ENCODE measurements around the gene TNIP3. TPM values are rescaled to one million over a fixed set of nuclear protein-coding genes. Genes with fewer than 3 reads are reported as not detected.

The TNIP3 gene
- total RNA-seq, 5 donors from 2014 or later (not counting 1 experiment from before 2014, with no cell fraction given): 1.2 to 2.0 (median 1.2) TPM

DNA sequence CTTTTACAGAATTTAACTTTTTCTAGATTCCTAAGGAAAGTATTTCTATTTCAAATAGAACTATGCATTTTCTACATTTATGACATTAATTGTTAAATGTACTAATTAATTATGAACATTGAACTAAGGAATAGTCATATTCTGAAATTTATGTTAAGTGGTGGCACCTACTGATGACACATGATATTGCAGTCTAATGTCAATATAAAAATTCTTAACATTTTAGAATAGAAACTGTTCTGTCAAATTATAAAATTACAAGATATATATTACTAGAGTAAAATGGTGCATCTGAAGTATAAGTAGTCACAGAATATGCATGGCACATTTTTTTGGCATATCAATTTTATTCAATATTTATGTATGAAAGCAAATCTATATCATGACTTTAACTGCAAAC is 51.6 kb downstream of the TNIP3 start:
- DNase-seq (peak in 1 of 35 experiments; percentile 26), ATAC-seq (replicated peaks in 1 of 4) (no peak)
- Histone ChIP-seq H3K4me1 (ENCODE audit: control insufficient read depth in 1 of 2, extremely low read depth in 1 of 2, insufficient read depth in 2 of 2, low read length in 2 of 2) (peaks cover 0 to 2% of the 10 kb centered on the region in 2 experiments), H3K27me3 (replicated peaks in 1 of 2; ENCODE audit: control insufficient read depth in 2 of 2, extremely low read depth in 1 of 2, insufficient read depth in 2 of 2, low read length in 1 of 2) (no peaks in the 10 kb centered on the region), H3K9me3 (no peaks in the 10 kb centered on the region), H3K36me3 (ENCODE audit: control insufficient read depth in 2 of 2, extremely low read depth in 1 of 2, insufficient read depth in 1 of 2, low read length in 1 of 2) (no peaks in the 10 kb centered on the region), H3K27ac (ENCODE audit: low read length) (no peak overlapping the region), H3K4me3 (ENCODE audit: control insufficient read depth in 1 of 2, extremely low read depth in 1 of 2, low read length in 1 of 2) (no peak overlapping the region)
- Mint-ChIP-seq H3K4me1 (peaks cover 6 to 14% (median 8%) of the 10 kb centered on the region in 3 donors), H3K27ac (no peak overlapping the region), H3K9me3 (no peaks in the 10 kb centered on the region), H3K36me3 (no peaks in the 10 kb centered on the region), H3K4me3 (no peak overlapping the region), H3K27me3 (no peaks in the 10 kb centered on the region)
- POLR2A ChIA-PET: no interaction called here
- CTCF ChIA-PET: interaction anchor here (0.6 to 1.3 kb wide), 3 partner anchors 27 to 846 kb away, joined by 3 to 4 read pairs (median 4); no protein-coding TSS in a partner anchor

- Mint-ChIP-seq H3K9me3 (no peaks in the 10 kb centered on the region), H3K27ac (no peak overlapping the region), H3K4me3 (no peak overlapping the region), H3K27me3 (no peaks in the 10 kb centered on the region), H3K36me3 (no peaks in the 10 kb centered on the region), H3K4me1 (peaks cover 2 to 5% (median 2%) of the 10 kb centered on the region in 3 donors)
- Histone ChIP-seq H3K36me3 (ENCODE audit: control insufficient read depth in 2 of 2, extremely low read depth in 1 of 2, insufficient read depth in 1 of 2, low read length in 1 of 2) (no peaks in the 10 kb centered on the region), H3K9me3 (no peaks in the 10 kb centered on the region), H3K27me3 (replicated peaks in 1 of 2; ENCODE audit: control insufficient read depth in 2 of 2, extremely low read depth in 1 of 2, insufficient read depth in 2 of 2, low read length in 1 of 2) (peaks cover 0 to 3% of the 10 kb centered on the region in 2 experiments), H3K4me3 (ENCODE audit: control insufficient read depth in 1 of 2, extremely low read depth in 1 of 2, low read length in 1 of 2) (no peak overlapping the region), H3K4me1 (ENCODE audit: control insufficient read depth in 1 of 2, extremely low read depth in 1 of 2, insufficient read depth in 2 of 2, low read length in 2 of 2) (peaks cover 0 to 5% of the 10 kb centered on the region in 2 experiments), H3K27ac (ENCODE audit: low read length) (no peak overlapping the region)
- ATAC-seq (replicated peaks in 1 of 4) (no peak), DNase-seq (no peak)
- ChIA-PET POLR2A (no interaction called here), CTCF (interaction anchor here (0.7 to 0.8 kb wide), 2 partner anchors 84 kb away, joined by 3 to 4 read pairs; no protein-coding TSS in a partner anchor)
- 90% methylated on average over 2 of the region's 2 CpGs for WGBS (ENCODE audit: insufficient coverage)
These were observed 55.6 kb downstream of the TNIP3 start for GRCh38 chr4:121108557-121108956.

- 97% methylated on average over 3 of the region's 4 CpGs for WGBS (ENCODE audit: insufficient coverage)
- ChIA-PET POLR2A (no interaction called here), CTCF (no interaction called here)
- no peak overlapping the region for H3K27ac ChIP-seq (ENCODE audit: low read length)
- no peaks in the 10 kb centered on the region for H3K36me3 ChIP-seq (ENCODE audit: control insufficient read depth in 2 of 2, extremely low read depth in 1 of 2, insufficient read depth in 1 of 2, low read length in 1 of 2)
- DNase-seq (no peak), ATAC-seq (replicated peaks in 1 of 4) (no peak)
- H3K9me3 ChIP-seq: no peaks in the 10 kb centered on the region
- Mint-ChIP-seq H3K4me3 (no peak overlapping the region), H3K36me3 (no peaks in the 10 kb centered on the region), H3K4me1 (peaks cover 0 to 5% (median 0%) of the 10 kb centered on the region in 3 donors), H3K9me3 (no peaks in the 10 kb centered on the region), H3K27ac (no peak overlapping the region), H3K27me3 (no peaks in the 10 kb centered on the region)
- H3K4me1 ChIP-seq (ENCODE audit: control insufficient read depth in 1 of 2, extremely low read depth in 1 of 2, insufficient read depth in 2 of 2, low read length in 2 of 2): peaks cover 0 to 5% of the 10 kb centered on the region in 2 experiments
- no peak overlapping the region for H3K4me3 ChIP-seq (ENCODE audit: control insufficient read depth in 1 of 2, extremely low read depth in 1 of 2, low read length in 1 of 2)
- peaks cover 0 to 3% of the 10 kb centered on the region in 2 experiments for H3K27me3 ChIP-seq (replicated peaks in 1 of 2; ENCODE audit: control insufficient read depth in 2 of 2, extremely low read depth in 1 of 2, insufficient read depth in 2 of 2, low read length in 1 of 2)
These were observed 56.6 kb downstream of the TNIP3 start for GRCh38 chr4:121107507-121107906.

DNA sequence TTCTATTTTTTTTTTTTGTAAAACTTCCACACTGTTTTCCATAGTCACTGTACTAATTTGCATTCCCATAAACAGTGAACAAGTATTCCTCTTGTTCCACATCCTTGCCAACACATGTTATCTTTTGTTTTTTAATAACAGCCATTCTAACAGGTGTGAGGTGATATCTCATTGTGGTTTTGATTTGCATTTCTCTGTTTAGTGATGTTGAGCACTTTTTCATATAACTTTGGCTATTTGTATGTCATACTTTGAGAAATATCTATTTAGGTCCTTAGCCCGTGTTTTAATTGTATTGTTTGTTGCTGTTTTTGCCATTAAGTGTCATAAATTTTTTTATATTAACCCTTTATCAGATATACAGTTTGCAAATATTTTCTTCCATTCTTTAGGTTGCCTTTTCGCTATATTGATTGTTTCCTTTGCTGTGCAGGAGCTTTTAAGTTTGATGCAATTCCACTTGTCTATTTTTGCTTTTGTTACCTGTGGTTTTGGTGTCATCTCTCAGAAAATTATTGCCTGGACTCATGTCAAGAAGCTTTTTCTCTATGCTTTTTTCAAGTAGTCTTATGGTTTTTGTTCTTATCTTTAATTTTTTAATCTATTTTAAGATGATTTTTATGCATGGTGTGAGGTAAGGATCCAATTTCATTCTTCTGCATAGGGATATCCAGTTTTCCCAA is 63.9 kb downstream of the TNIP3 start:
- Mint-ChIP-seq H3K27ac (no peak overlapping the region), H3K4me1 (peaks cover 0 to 2% (median 0%) of the 10 kb centered on the region in 3 donors), H3K4me3 (no peak overlapping the region), H3K27me3 (no peaks in the 10 kb centered on the region), H3K36me3 (no peaks in the 10 kb centered on the region), H3K9me3 (no peaks in the 10 kb centered on the region)
- H3K27me3 ChIP-seq (replicated peaks in 1 of 2; ENCODE audit: control insufficient read depth in 2 of 2, extremely low read depth in 1 of 2, insufficient read depth in 2 of 2, low read length in 1 of 2): no peaks in the 10 kb centered on the region
- WGBS (ENCODE audit: insufficient coverage): no CpG with 5 or more reads among the region's 2 CpGs
- H3K27ac ChIP-seq (ENCODE audit: low read length): no peak overlapping the region
- DNase-seq (no peak), ATAC-seq (replicated peaks in 1 of 4) (no peak)
- ChIA-PET CTCF (interaction anchor here in 1 of 2 donors (0.8 to 0.9 kb wide), 2 partner anchors 208 to 1031 kb away, joined by 3 read pairs; no protein-coding TSS in a partner anchor), POLR2A (interaction anchor here (0.6 to 0.7 kb wide), 2 partner anchors 14 to 113 kb away, joined by 4 to 6 read pairs; no protein-coding TSS in a partner anchor)
- H3K4me3 ChIP-seq (ENCODE audit: control insufficient read depth in 1 of 2, extremely low read depth in 1 of 2, low read length in 1 of 2): no peak overlapping the region
- no peaks in the 10 kb centered on the region for H3K9me3 ChIP-seq
- H3K4me1 ChIP-seq (ENCODE audit: control insufficient read depth in 1 of 2, extremely low read depth in 1 of 2, insufficient read depth in 2 of 2, low read length in 2 of 2): peaks cover 0 to 3% of the 10 kb centered on the region in 2 experiments
- H3K36me3 ChIP-seq (ENCODE audit: control insufficient read depth in 2 of 2, extremely low read depth in 1 of 2, insufficient read depth in 1 of 2, low read length in 1 of 2): no peaks in the 10 kb centered on the region

DNA sequence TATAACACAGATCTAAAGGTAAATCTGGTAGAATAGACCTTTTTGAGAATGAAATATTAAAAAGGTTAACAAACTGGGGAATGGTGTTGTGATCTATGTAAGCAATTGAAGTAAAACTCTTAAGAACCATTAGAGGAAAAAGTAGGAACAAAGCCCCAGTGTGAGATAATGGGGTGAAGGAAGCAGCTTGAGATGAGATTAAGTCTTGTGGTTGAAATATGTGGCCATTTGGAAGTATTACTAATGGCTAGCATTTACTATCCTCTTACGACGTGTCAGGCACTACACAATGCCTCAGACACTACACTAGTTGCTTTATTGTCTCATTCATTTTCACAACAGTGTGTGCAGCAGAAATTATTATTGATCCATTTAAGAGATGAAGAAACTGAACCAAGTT is 65.9 kb downstream of the TNIP3 start:
- no peaks in the 10 kb centered on the region for H3K27me3 Mint-ChIP-seq
- POLR2A ChIA-PET: no interaction called here
- no peak for ATAC-seq (replicated peaks in 1 of 4)
- no peak overlapping the region for H3K27ac Mint-ChIP-seq
- no CpG with 5 or more reads among the region's 2 CpGs for WGBS (ENCODE audit: insufficient coverage)
- H3K4me1 ChIP-seq (ENCODE audit: control insufficient read depth in 1 of 2, extremely low read depth in 1 of 2, insufficient read depth in 2 of 2, low read length in 2 of 2): peaks cover 0 to 3% of the 10 kb centered on the region in 2 experiments
- CTCF ChIA-PET: no interaction called here
- H3K4me3 ChIP-seq (ENCODE audit: control insufficient read depth in 1 of 2, extremely low read depth in 1 of 2, low read length in 1 of 2): no peak overlapping the region
- no peak for DNase-seq
- peaks cover 0 to 2% (median 0%) of the 10 kb centered on the region in 3 donors for H3K4me1 Mint-ChIP-seq
- H3K4me3 Mint-ChIP-seq: no peak overlapping the region
- H3K9me3 ChIP-seq: no peaks in the 10 kb centered on the region
- H3K36me3 ChIP-seq (ENCODE audit: control insufficient read depth in 2 of 2, extremely low read depth in 1 of 2, insufficient read depth in 1 of 2, low read length in 1 of 2): no peaks in the 10 kb centered on the region
- no peaks in the 10 kb centered on the region for H3K9me3 Mint-ChIP-seq
- H3K27ac ChIP-seq (ENCODE audit: low read length): no peak overlapping the region
- no peaks in the 10 kb centered on the region for H3K36me3 Mint-ChIP-seq
- H3K27me3 ChIP-seq (replicated peaks in 1 of 2; ENCODE audit: control insufficient read depth in 2 of 2, extremely low read depth in 1 of 2, insufficient read depth in 2 of 2, low read length in 1 of 2): no peaks in the 10 kb centered on the region

GRCh38 chr4:121096629-121097028 is 67.5 kb downstream of the TNIP3 start:
- H3K36me3 Mint-ChIP-seq: no peaks in the 10 kb centered on the region
- H3K27ac Mint-ChIP-seq: no peak overlapping the region
- WGBS (ENCODE audit: insufficient coverage): no CpG with 5 or more reads among the region's 2 CpGs
- no peaks in the 10 kb centered on the region for H3K27me3 ChIP-seq (replicated peaks in 1 of 2; ENCODE audit: control insufficient read depth in 2 of 2, extremely low read depth in 1 of 2, insufficient read depth in 2 of 2, low read length in 1 of 2)
- no peak overlapping the region for H3K4me3 Mint-ChIP-seq
- H3K36me3 ChIP-seq (ENCODE audit: control insufficient read depth in 2 of 2, extremely low read depth in 1 of 2, insufficient read depth in 1 of 2, low read length in 1 of 2): no peaks in the 10 kb centered on the region
- DNase-seq (peak in 1 of 35 experiments; percentile 46), ATAC-seq (replicated peaks in 1 of 4) (no peak)
- H3K27ac ChIP-seq (ENCODE audit: low read length): no peak overlapping the region
- peaks cover 0 to 2% (median 0%) of the 10 kb centered on the region in 3 donors for H3K4me1 Mint-ChIP-seq
- no peaks in the 10 kb centered on the region for H3K9me3 Mint-ChIP-seq
- CTCF ChIA-PET: interaction anchor here in 1 of 2 donors (0.5 to 1.3 kb wide), 4 partner anchors 27 to 1207 kb away, joined by 3 read pairs; no protein-coding TSS in a partner anchor
- H3K9me3 ChIP-seq: no peaks in the 10 kb centered on the region
- H3K27me3 Mint-ChIP-seq: no peaks in the 10 kb centered on the region
- POLR2A ChIA-PET: no interaction called here
- H3K4me1 ChIP-seq (ENCODE audit: control insufficient read depth in 1 of 2, extremely low read depth in 1 of 2, insufficient read depth in 2 of 2, low read length in 2 of 2): peaks cover 0 to 3% of the 10 kb centered on the region in 2 experiments
- no peak overlapping the region for H3K4me3 ChIP-seq (ENCODE audit: control insufficient read depth in 1 of 2, extremely low read depth in 1 of 2, low read length in 1 of 2)

Measured in T-cell (primary cell).